Prostate gland (tissue), 2 donors: Measurements from ENCODE around the gene RTBDN.

Experiments used
- CTCF ChIP-seq, 4 experiments: fragments of 200-600 bp in 2 of 4; fragments of 450-650 bp in 2 of 4; sonication (generic) in 2 of 4; IDR thresholded peaks; 1 replicate in 3 of 4; 2 replicates in 1 of 4; pipeline ENCODE4 v1.5.1; 2016 to 2019; ENCODE audit warnings: antibody characterized with exemption in 4 of 4, mild to moderate bottlenecking in 2 of 4, moderate library complexity in 2 of 4
- POLR2A ChIP-seq: fragments of 450-650 bp; IDR thresholded peaks from one replicate; pipeline ENCODE4 v1.6.1; 2016; ENCODE audit warnings: antibody characterized with exemption, mild to moderate bottlenecking
- POLR2AphosphoS5 ChIP-seq: sonication (generic); formaldehyde crosslinking; IDR thresholded peaks from one replicate; pipeline ENCODE4 v1.6.1; 2017; ENCODE audit warnings: antibody characterized with exemption

GRCh38 chr19:12799742-12800465, 34.5 kb downstream of the RTBDN start:
- TF ChIP-seq POLR2AphosphoS5 (no peak), POLR2A (no peak), CTCF (IDR thresholded peaks at IDR 0.05) (no peak)
